Astrocyte of the cerebellum (primary cell): ENCODE results near the gene SHROOM3.

Experiments
- DNase-seq: peaks from one replicate; pipeline ENCODE4 v3.0.0-alpha.2; 2011; ENCODE audit warnings: low read depth
- H3K4me3 ChIP-seq: 2 replicates; pipeline ENCODE4 v1.5.1; 2011; ENCODE audit warnings: mild to moderate bottlenecking, low read depth, low read length, moderate library complexity
- in situ Hi-C: cut with HindIII; loops from 2 replicates; pipeline ENCODE4 v1.10.0; 2017; ENCODE audit warnings: low sequenced_read_pairs
- TF ChIP-seq, protein P1 (sequence below): IDR thresholded peaks from 2 replicates; pipeline ENCODE4 v1.5.1; 2012; ENCODE audit warnings: low read length, low read depth, moderate library complexity, mild to moderate bottlenecking; ENCODE audit errors: missing control alignments

SHROOM3 gene

DNA sequence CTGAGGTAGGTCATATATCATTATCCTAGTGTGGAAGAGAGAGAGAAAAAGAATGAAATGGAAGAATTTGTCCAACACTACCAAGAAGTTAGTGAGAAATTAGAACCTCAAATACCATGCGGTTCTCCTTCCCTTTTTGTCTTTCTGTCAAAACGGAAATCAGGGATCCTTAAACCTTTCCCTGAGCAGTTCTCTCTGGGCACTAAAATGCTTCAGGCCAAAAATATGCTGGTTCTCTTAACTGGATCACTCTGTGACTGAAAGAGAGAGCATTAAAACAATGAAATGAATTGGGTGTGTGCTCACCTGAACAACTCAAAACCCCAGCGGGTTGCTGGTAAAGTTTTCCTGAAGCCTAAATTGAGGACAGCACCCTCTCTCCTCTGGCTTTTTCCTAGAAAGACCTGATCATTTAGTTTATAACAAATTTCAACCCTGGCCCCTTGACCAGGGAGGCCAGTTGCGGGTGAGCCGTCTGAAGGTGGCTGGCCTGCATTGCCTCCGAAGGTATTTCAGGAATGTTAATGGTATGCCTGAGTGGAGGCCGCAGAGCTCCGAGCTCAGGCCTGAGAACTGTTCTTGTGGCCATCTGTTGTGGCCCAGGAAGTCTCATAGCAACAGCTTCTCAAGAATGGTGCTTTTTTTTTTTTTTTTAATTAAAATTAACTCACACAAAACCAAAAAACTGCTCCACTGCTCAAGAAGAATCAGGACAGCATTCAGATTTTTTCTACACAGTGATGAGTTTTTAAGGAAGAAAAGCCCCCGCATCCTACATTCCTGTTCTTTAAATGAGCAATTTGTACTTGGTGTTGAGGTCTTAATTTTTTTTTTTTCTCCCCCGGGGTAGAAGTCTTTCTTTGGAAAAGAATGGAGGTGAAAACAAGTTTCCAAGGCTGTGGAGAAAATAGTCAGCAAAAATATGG, 155.1 kb downstream of the SHROOM3 start:
- H3K4me3 ChIP-seq = no peak overlapping the region
- peak; percentile 94 for DNase-seq
- TF ChIP-seq, protein P1, sequence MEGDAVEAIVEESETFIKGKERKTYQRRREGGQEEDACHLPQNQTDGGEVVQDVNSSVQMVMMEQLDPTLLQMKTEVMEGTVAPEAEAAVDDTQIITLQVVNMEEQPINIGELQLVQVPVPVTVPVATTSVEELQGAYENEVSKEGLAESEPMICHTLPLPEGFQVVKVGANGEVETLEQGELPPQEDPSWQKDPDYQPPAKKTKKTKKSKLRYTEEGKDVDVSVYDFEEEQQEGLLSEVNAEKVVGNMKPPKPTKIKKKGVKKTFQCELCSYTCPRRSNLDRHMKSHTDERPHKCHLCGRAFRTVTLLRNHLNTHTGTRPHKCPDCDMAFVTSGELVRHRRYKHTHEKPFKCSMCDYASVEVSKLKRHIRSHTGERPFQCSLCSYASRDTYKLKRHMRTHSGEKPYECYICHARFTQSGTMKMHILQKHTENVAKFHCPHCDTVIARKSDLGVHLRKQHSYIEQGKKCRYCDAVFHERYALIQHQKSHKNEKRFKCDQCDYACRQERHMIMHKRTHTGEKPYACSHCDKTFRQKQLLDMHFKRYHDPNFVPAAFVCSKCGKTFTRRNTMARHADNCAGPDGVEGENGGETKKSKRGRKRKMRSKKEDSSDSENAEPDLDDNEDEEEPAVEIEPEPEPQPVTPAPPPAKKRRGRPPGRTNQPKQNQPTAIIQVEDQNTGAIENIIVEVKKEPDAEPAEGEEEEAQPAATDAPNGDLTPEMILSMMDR = no peak
- in situ Hi-C loops = no loop called here

DNA sequence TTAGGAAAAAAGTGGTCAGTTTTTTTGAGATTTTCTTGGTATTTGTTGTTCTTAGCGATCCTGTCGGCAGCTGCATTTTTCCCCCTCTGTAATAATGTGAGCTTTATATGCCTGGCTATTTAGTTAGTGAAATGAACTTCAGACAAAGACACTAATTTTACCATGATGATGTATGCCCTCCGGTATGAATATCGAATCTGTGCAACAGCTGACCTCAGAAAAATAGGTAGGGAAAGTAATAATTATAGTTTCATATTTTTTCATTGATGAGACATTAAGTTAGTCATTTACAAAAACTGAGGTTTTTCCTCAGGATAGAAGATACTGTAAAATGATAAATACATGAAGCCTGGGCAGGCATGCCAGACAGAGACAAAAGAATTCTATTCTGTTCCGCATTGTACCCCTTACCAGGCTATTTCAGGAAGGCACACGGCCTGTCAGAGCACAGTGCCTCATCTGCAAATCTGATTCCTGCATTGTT, 155.8 kb downstream of the SHROOM3 start:
- no peak for DNase-seq
- TF ChIP-seq, protein P1 = no peak
- H3K4me3 ChIP-seq = no peak overlapping the region
- in situ Hi-C loops = no loop called here

DNA sequence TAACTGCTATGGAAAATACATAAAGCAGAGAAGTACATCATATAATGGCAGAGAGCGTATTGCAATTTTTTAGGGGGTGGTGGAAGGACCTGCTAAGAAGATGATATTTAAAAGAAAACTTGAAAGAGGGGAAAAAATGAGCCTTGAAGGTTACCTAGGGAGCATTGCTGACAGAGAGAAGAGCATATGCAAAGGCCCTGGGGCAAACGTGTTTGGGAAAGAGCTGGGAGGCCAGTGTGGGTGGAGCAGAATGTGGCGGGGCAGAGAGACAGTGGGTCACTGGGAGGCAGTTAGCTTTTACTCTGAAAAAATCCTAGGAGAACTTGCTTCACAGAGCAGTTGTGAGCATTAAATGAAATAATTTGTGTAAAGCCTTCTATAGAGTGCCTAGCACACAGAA, 157.0 kb downstream of the SHROOM3 start:
- DNase-seq = no peak
- H3K4me3 ChIP-seq = no peak overlapping the region
- TF ChIP-seq, protein P1 = no peak
- in situ Hi-C loops = no loop called here

DNA sequence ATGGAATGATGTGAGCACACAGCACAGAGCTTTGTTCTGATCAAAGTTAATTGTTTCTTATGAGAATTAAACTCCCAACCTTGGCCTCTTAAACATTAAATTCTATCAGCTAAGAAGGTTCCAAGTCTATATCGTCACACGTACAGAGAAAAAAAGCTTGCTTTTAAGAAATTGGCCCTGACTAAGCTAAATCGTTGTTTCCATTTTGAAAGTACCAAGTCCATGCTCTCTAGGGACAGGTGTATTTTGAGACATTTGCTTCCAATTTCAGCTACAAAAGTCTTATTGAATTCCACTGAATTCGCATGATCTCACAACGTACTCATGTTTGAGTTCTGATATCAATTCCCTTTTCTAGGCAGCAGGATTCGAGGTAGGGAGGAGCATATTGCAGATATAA, 157.4 kb downstream of the SHROOM3 start:
- no peak for DNase-seq
- TF ChIP-seq, protein P1 = no peak
- in situ Hi-C loops = no loop called here
- H3K4me3 ChIP-seq = no peak overlapping the region

DNA sequence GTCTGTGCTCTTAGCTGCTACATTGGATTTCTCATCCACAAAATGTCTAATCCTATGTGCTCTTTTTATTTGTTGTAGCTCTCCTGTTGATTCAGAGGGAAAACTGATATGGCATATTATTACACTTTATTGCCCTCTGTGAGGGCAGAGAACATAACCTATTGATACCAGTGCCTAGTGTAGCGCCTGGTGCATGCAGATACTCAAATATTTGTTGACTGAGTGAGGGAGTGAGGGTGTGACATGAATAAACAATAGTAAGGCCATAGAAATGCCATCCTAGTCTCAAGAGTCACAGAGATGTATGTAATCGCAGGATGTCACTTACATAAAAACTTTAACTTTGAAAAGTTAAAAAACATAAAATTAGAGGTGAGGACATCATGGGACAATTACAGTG, 159.1 kb downstream of the SHROOM3 start:
- TF ChIP-seq, protein P1 = no peak
- in situ Hi-C loops = no loop called here

DNA sequence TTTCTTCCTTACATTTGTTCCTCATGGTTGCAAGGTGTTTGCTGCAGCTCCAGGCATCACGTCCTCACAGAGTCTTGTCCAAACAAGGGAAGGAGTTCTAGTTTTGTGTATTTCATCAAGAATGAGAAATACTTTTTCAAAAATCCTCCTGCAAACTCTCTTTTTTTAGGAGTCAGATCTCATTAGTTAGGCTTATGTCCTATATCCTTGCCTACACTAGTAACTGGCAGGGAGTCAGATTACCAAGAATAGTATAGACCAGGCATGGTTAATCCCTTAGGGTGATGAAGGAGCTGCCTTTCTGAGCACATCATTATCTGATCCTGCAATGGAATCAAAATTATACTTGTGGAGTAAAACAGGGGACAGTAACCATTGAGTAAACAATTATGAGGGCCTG, 160.4 kb downstream of the SHROOM3 start:
- DNase-seq = no peak
- in situ Hi-C loops = no loop called here
- H3K4me3 ChIP-seq = no peak overlapping the region
- TF ChIP-seq, protein P1 = no peak

More for the DNA sequence above, 159.1 kb downstream of the SHROOM3 start:
- DNase-seq = no peak
- H3K4me3 ChIP-seq = no peak overlapping the region
